GM12878 (cell line): ENCODE results near the gene ATP10A. TPM values are rescaled to one million over a fixed set of nuclear protein-coding genes. Genes with fewer than 3 reads are reported as not detected.

Experiments
- IKZF1 ChIP-seq: fragments of 450-650 bp; conservative IDR thresholded peaks from 2 replicates; pipeline ENCODE4 v1.6.1; 2017; ENCODE audit warnings: antibody characterized with exemption, mild to moderate bottlenecking
- RELA ChIP-seq: fragments of 450-650 bp; IDR thresholded peaks from 2 replicates; pipeline ENCODE4 v1.8.0; 2014; ENCODE audit warnings: borderline replicate concordance; ENCODE audit not compliant: partially characterized antibody
- ZBED1 ChIP-seq: IDR thresholded peaks from 2 replicates; pipeline ENCODE4 v1.6.1; 2016; ENCODE audit warnings: borderline replicate concordance
- polyA plus RNA-seq, 11 experiments: library from polyadenylated mRNA; depleted of rRNA in 4 of 11; unstranded in 6 of 11; stranded (reverse) in 5 of 11; fragments of >200 nt; fragmentation: Nextera tagmentation in 4 of 11; fragmentation: Illumina TruSeq in 1 of 11; extraction: Ambion mirVana in 4 of 11; extraction: Trizol in 1 of 11; gene quantifications; 1 replicate in 1 of 11; 2 replicates in 10 of 11; pipeline versions ENCODE4 v1.2.1 to v1.2.3, GENCODE V29; 2011 to 2016; ENCODE audit warnings: inconsistent platforms in 2 of 11, missing spikeins in 2 of 11, low read depth in 1 of 11
- total RNA-seq, 4 experiments: library from RNA; depleted of rRNA in 3 of 4; stranded (reverse); fragments of >200 nt in 3 of 4; fragmentation: Illumina TruSeq in 1 of 4; extraction: Trizol in 1 of 4; gene quantifications; 2 replicates each; pipeline versions ENCODE4 v1.2.1 to v1.2.3, GENCODE V29; 2013 to 2021
- TF ChIP-seq, protein P1 (sequence below): fragments of 450-650 bp; IDR thresholded peaks from 2 replicates; pipeline ENCODE4 v1.6.1; 2017; ENCODE audit warnings: borderline replicate concordance
- TF ChIP-seq, protein P2 (sequence below): fragments of 450-650 bp; IDR thresholded peaks from 2 replicates; pipeline ENCODE4 v1.6.1; 2017; ENCODE audit warnings: antibody characterized with exemption, mild to moderate bottlenecking, moderate library complexity
- TF ChIP-seq, protein P3 (sequence below): fragments of 450-650 bp; IDR thresholded peaks from 2 replicates; pipeline ENCODE4 v1.6.1; 2018; ENCODE audit warnings: mild to moderate bottlenecking, low read depth, moderate library complexity; ENCODE audit not compliant: partially characterized antibody

ATP10A gene
- total and polyA plus RNA-seq, 10 of the 15 experiments (the other 5 are each of a cell fraction or from before 2014, with no cell fraction given) = 0.04 to 1.5 (median 0.31) TPM; not detected in 2

DNA sequence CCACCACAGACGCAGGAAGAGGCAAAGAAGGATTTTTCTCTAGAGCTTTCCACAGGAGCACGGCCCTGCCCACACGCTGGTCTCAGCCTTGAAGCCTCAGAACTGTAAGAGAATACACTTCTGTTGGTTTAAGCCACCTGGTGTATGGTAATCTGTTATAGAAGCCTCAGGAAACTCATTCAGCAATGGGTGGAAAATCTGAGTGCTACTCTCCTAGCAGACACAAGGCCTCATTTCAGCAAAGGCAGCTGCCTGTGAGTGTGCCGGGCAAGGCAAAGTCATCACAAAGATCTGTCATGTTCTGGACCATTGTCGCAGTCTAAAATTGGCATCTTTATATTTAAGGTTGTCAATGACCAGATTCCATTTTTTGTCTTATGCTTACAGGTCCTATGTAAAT lies 31.0 kb downstream of the ATP10A start (continued):
- TF ChIP-seq IKZF1 (no peak), ZBED1 (no peak), RELA (no peak)
- TF ChIP-seq, protein P1, sequence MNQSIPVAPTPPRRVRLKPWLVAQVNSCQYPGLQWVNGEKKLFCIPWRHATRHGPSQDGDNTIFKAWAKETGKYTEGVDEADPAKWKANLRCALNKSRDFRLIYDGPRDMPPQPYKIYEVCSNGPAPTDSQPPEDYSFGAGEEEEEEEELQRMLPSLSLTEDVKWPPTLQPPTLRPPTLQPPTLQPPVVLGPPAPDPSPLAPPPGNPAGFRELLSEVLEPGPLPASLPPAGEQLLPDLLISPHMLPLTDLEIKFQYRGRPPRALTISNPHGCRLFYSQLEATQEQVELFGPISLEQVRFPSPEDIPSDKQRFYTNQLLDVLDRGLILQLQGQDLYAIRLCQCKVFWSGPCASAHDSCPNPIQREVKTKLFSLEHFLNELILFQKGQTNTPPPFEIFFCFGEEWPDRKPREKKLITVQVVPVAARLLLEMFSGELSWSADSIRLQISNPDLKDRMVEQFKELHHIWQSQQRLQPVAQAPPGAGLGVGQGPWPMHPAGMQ = no peak
- TF ChIP-seq, protein P2, sequence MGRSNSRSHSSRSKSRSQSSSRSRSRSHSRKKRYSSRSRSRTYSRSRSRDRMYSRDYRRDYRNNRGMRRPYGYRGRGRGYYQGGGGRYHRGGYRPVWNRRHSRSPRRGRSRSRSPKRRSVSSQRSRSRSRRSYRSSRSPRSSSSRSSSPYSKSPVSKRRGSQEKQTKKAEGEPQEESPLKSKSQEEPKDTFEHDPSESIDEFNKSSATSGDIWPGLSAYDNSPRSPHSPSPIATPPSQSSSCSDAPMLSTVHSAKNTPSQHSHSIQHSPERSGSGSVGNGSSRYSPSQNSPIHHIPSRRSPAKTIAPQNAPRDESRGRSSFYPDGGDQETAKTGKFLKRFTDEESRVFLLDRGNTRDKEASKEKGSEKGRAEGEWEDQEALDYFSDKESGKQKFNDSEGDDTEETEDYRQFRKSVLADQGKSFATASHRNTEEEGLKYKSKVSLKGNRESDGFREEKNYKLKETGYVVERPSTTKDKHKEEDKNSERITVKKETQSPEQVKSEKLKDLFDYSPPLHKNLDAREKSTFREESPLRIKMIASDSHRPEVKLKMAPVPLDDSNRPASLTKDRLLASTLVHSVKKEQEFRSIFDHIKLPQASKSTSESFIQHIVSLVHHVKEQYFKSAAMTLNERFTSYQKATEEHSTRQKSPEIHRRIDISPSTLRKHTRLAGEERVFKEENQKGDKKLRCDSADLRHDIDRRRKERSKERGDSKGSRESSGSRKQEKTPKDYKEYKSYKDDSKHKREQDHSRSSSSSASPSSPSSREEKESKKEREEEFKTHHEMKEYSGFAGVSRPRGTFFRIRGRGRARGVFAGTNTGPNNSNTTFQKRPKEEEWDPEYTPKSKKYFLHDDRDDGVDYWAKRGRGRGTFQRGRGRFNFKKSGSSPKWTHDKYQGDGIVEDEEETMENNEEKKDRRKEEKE = no peak
- TF ChIP-seq, protein P3, sequence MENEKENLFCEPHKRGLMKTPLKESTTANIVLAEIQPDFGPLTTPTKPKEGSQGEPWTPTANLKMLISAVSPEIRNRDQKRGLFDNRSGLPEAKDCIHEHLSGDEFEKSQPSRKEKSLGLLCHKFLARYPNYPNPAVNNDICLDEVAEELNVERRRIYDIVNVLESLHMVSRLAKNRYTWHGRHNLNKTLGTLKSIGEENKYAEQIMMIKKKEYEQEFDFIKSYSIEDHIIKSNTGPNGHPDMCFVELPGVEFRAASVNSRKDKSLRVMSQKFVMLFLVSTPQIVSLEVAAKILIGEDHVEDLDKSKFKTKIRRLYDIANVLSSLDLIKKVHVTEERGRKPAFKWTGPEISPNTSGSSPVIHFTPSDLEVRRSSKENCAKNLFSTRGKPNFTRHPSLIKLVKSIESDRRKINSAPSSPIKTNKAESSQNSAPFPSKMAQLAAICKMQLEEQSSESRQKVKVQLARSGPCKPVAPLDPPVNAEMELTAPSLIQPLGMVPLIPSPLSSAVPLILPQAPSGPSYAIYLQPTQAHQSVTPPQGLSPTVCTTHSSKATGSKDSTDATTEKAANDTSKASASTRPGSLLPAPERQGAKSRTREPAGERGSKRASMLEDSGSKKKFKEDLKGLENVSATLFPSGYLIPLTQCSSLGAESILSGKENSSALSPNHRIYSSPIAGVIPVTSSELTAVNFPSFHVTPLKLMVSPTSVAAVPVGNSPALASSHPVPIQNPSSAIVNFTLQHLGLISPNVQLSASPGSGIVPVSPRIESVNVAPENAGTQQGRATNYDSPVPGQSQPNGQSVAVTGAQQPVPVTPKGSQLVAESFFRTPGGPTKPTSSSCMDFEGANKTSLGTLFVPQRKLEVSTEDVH = no peak
